A673 (cell line): Measurements from ENCODE around the gene PIGU. TPM values are rescaled to one million over a fixed set of nuclear protein-coding genes. Genes with fewer than 3 reads are reported as not detected.

Experiments used
- BruUV-seq: library from RNA; stranded (reverse); fragments of 400-500 nt; replicated peaks from 2 replicates; lab custom pipeline; 2021; lab: Mats Ljungman, UMichigan
- CTCF ChIA-PET: fragments of 300-600 bp; sonication (Branson Sonifier 250); formaldehyde crosslinking; loops from one replicate; lab custom pipeline; 2022; ENCODE audit warnings: antibody characterized with exemption; lab: Charles Lee
- POLR2A ChIA-PET: fragments of 300-600 bp; sonication (Branson Sonifier 250); formaldehyde crosslinking; loops from one replicate; lab custom pipeline; 2022; ENCODE audit warnings: antibody characterized with exemption; ENCODE audit not compliant: low non-redundant PET; lab: Charles Lee
- DNase-seq: peaks from one replicate; pipeline ENCODE4 v3.0.0-alpha.2; 2015; ENCODE audit warnings: low spot score
- H3K27ac ChIP-seq: fragments of 200-600 bp; sonication (generic); 2 replicates; pipeline ENCODE4 v1.5.1; 2016; ENCODE audit warnings: mixed run types, low read depth, mild to moderate bottlenecking, mixed read lengths, antibody characterized with exemption, low read length; ENCODE audit not compliant: poor library complexity, severe bottlenecking
- H3K27me3 ChIP-seq: fragments of 200-600 bp; sonication (generic); replicated peaks from 2 replicates; pipeline ENCODE4 v1.6.1; 2017; ENCODE audit warnings: mixed run types, low read depth, mild to moderate bottlenecking, mixed read lengths, antibody characterized with exemption, low read length; ENCODE audit not compliant: insufficient read depth, poor library complexity
- H3K36me3 ChIP-seq: fragments of 200-600 bp; sonication (generic); 2 replicates; pipeline ENCODE4 v1.6.1; 2016; ENCODE audit warnings: mixed run types, mild to moderate bottlenecking, mixed read lengths, antibody characterized with exemption, low read length; ENCODE audit not compliant: insufficient read depth, poor library complexity, severe bottlenecking
- H3K4me1 ChIP-seq: fragments of 200-600 bp; sonication (generic); 2 replicates; pipeline ENCODE4 v1.6.1; 2017; ENCODE audit warnings: mixed run types, mild to moderate bottlenecking, mixed read lengths, antibody characterized with exemption, low read length; ENCODE audit not compliant: insufficient read depth, poor library complexity, severe bottlenecking
- H3K4me3 ChIP-seq: fragments of 200-600 bp; sonication (generic); 2 replicates; pipeline ENCODE4 v1.5.1; 2016; ENCODE audit warnings: low read depth, mixed run types, mild to moderate bottlenecking, mixed read lengths, low read length; ENCODE audit not compliant: poor library complexity, severe bottlenecking
- H3K9me3 ChIP-seq: fragments of 200-600 bp; sonication (generic); 2 replicates; pipeline ENCODE4 v1.6.1; 2016; ENCODE audit warnings: mixed run types, low read depth, mild to moderate bottlenecking, mixed read lengths, antibody characterized with exemption, low read length; ENCODE audit not compliant: poor library complexity, severe bottlenecking
- CTCF ChIP-seq: fragments of 300-800, 200-600 bp; sonication (generic); conservative IDR thresholded peaks from 2 replicates; pipeline ENCODE4 v1.5.1; 2017; ENCODE audit warnings: low read depth, mild to moderate bottlenecking, antibody characterized with exemption, low read length, moderate library complexity, mixed read lengths
- EZH2 ChIP-seq: fragments of 200-600 bp; sonication (generic); IDR thresholded peaks from 2 replicates; pipeline ENCODE4 v1.6.1; 2017; ENCODE audit warnings: borderline replicate concordance, low read depth, mild to moderate bottlenecking, mixed read lengths, antibody characterized with exemption, low read length; ENCODE audit not compliant: poor library complexity, severe bottlenecking
- intact Hi-C: fragments of 100-400 bp; cut with micrococcal nuclease; formaldehyde crosslinking; loops from one replicate; pipeline ENCODE4 v1.10.0; 2022; ENCODE audit not compliant: unreplicated experiment
- total RNA-seq: library from RNA; stranded (reverse); gene quantifications from 2 replicates; pipeline ENCODE4 v1.2.3, GENCODE V29; 2021

Gene PIGU
- total RNA-seq, 1 experiment from 2014 or later: 31.4 TPM

DNA sequence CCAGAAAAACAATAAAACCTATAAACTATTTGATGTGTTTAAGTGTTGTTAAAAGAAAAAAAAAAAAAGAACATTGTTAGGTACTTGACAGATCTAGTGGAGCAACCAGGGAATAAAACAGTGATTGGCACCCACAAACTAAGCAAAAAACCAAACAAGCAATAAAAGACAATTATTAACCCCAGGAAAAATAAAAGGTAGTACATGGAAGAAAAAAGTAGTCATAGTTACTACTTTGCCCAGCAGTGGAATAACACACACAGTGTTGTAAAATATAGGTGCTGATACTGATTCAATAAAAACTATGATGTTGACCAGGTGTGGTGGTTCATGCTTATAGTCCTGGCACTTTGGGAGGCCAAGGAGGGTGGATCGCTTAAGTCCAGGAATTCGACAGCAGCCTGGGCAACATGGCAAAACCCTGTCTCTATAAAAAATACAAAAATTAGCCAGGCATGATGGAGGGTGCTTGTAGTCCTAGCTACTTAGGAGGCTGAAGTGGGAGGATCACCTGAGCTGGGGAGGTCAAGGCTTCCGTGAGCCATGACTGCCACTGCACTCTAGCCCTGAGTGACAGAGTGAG lies 43.9 kb downstream of the PIGU start:
- ChIA-PET CTCF (no interaction called here), POLR2A (no interaction called here)

DNA sequence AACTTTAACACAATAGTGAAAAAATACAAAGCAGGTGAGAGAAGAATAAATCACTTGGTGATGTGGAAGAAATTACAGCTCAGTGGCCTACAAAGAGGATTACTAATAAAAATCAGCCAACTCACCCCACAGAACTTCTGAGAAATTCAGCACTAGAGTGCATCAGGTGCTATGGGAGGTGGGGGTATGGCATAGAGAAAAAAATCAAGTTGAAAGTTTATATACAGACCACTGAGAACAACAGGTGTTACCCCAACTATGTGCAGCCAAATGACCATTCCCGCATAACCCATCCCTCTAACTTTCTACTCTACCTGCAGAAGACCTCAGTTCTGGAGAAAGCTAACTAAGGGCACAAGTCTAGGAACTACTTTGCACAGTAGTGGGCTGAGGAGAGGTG lies 47.0 kb downstream of the PIGU start:
- no peaks in the 10 kb centered on the region for H3K27me3 ChIP-seq
- ChIA-PET CTCF (no interaction called here), POLR2A (no interaction called here)
- BruUV-seq: no TSS peak
- no peak overlapping the region for H3K27ac ChIP-seq
- no peak for DNase-seq
- H3K9me3 ChIP-seq: no peaks in the 10 kb centered on the region
- peaks cover 4% of the 10 kb centered on the region for H3K36me3 ChIP-seq
- intact Hi-C loops: no loop called here
- H3K4me3 ChIP-seq: no peak overlapping the region
- TF ChIP-seq EZH2: no peak
- no peak for TF ChIP-seq CTCF
- H3K4me1 ChIP-seq: no peaks in the 10 kb centered on the region

More for the DNA sequence above, 43.9 kb downstream of the PIGU start:
- intact Hi-C loops: no loop called here
- Histone ChIP-seq H3K9me3 (no peaks in the 10 kb centered on the region), H3K4me3 (no peak overlapping the region), H3K27ac (no peak overlapping the region), H3K36me3 (peaks cover 17% of the 10 kb centered on the region), H3K4me1 (peaks cover 5% of the 10 kb centered on the region), H3K27me3 (no peaks in the 10 kb centered on the region)
- TF ChIP-seq CTCF (no peak), EZH2 (no peak)
- BruUV-seq: no TSS peak
- DNase-seq: no peak

DNA sequence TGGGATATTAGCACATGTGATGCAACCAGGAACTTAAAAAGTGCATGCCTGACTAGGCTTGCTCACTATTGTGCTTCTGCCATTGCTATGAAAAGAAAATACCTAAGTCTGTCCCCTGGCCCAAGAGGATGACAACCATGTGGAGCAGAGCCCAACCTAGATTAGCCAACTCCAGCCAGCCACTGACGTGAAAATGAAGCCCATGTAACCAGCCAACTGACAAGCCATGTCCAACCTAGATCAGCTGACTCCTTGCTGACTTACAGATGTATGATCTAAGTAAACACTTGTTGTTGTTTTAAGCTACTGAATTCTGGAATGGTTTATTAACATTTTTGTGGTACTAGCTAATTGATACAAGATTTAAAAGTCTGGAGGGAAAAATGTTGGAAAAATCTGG lies 47.5 kb downstream of the PIGU start:
- Histone ChIP-seq H3K4me1 (no peaks in the 10 kb centered on the region), H3K36me3 (peaks cover 4% of the 10 kb centered on the region), H3K9me3 (no peaks in the 10 kb centered on the region), H3K27ac (no peak overlapping the region), H3K4me3 (no peak overlapping the region), H3K27me3 (no peaks in the 10 kb centered on the region)
- no peak for DNase-seq
- ChIA-PET CTCF (no interaction called here), POLR2A (no interaction called here)
- no TSS peak for BruUV-seq
- intact Hi-C loops: no loop called here
- TF ChIP-seq CTCF (no peak), EZH2 (no peak)
